Measurements from ENCODE around the gene SIGLEC7. TPM values are rescaled to one million over a fixed set of nuclear protein-coding genes. Genes with fewer than 3 reads are reported as not detected.

The SIGLEC7 gene
- total RNA-seq, 1 experiment from 2014 or later = not detected

DNA sequence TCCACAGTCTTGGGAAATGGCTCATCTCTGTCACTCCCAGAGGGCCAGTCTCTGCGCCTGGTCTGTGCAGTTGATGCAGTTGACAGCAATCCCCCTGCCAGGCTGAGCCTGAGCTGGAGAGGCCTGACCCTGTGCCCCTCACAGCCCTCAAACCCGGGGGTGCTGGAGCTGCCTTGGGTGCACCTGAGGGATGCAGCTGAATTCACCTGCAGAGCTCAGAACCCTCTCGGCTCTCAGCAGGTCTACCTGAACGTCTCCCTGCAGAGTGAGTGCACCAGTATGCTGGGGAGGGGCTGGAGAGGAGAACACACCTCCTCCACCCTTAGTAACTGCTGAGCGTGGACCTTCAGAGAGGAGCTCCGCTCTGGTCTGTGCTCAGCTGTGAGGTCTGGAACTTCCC lies 15.1 kb upstream of the SIGLEC7 start:
- no peak overlapping the region for H3K4me3 ChIP-seq (ENCODE audit: low read depth, low read length)
- H3K36me3 Mint-ChIP-seq (ENCODE audit: insufficient read depth, unreplicated experiment) = no peaks in the 10 kb centered on the region
- peaks cover 2% of the 10 kb centered on the region; the same call in 1 of the 2 replicates for H3K4me1 ChIP-seq
- BruUV-seq (replicated peaks) = no TSS peak
- H3K9me3 ChIP-seq = no peaks in the 10 kb centered on the region
- intact Hi-C loops (cut with micrococcal nuclease; ENCODE audit: unreplicated experiment) = no loop called here
- H3K4me1 Mint-ChIP-seq (ENCODE audit: low read depth, unreplicated experiment) = peaks cover 7% of the 10 kb centered on the region
- no peak overlapping the region for H3K4me3 Mint-ChIP-seq (ENCODE audit: unreplicated experiment)
- H3K27ac Mint-ChIP-seq (ENCODE audit: unreplicated experiment) = no peak overlapping the region
- H3K36me3 ChIP-seq (ENCODE audit: control insufficient read depth, insufficient read depth, low read length) = no peaks in the 10 kb centered on the region
- H3K9me3 Mint-ChIP-seq (ENCODE audit: unreplicated experiment) = no peaks in the 10 kb centered on the region
- ChIA-PET CTCF (interaction anchor here (0.7 kb wide), 1 partner anchor 106 kb away, joined by 3 read pairs; no protein-coding TSS in a partner anchor), POLR2A (no interaction called here)
- TF ChIP-seq CTCF (IDR thresholded peaks at IDR 0.05; ENCODE audit: insufficient read depth in 1 of 2, low read depth in 1 of 2, low read length in 1 of 2, severe bottlenecking in 1 of 2, unreplicated experiment in 1 of 2) = no peak
- peaks cover 9% of the 10 kb centered on the region for H3K27me3 Mint-ChIP-seq (ENCODE audit: insufficient read depth, unreplicated experiment)
- no peak for DNase-seq
- no peaks in the 10 kb centered on the region for H3K27me3 ChIP-seq (replicated peaks; ENCODE audit: control insufficient read depth, insufficient read depth, low read length)

GRCh38 chr19:51127755-51128154 lies 14.3 kb upstream of the SIGLEC7 start:
- no peak for TF ChIP-seq CTCF (IDR thresholded peaks at IDR 0.05; ENCODE audit: insufficient read depth in 1 of 2, low read depth in 1 of 2, low read length in 1 of 2, severe bottlenecking in 1 of 2, unreplicated experiment in 1 of 2)
- Mint-ChIP-seq H3K9me3 (ENCODE audit: unreplicated experiment) (no peaks in the 10 kb centered on the region), H3K4me3 (ENCODE audit: unreplicated experiment) (no peak overlapping the region), H3K4me1 (ENCODE audit: low read depth, unreplicated experiment) (peaks cover 11% of the 10 kb centered on the region), H3K27me3 (ENCODE audit: insufficient read depth, unreplicated experiment) (peaks cover 9% of the 10 kb centered on the region), H3K27ac (ENCODE audit: unreplicated experiment) (no peak overlapping the region), H3K36me3 (ENCODE audit: insufficient read depth, unreplicated experiment) (no peaks in the 10 kb centered on the region)
- Histone ChIP-seq H3K27me3 (replicated peaks; ENCODE audit: control insufficient read depth, insufficient read depth, low read length) (no peaks in the 10 kb centered on the region), H3K4me1 (peaks cover 4% of the 10 kb centered on the region; the same call in 1 of the 2 replicates), H3K36me3 (ENCODE audit: control insufficient read depth, insufficient read depth, low read length) (no peaks in the 10 kb centered on the region), H3K4me3 (ENCODE audit: low read depth, low read length) (no peak overlapping the region), H3K9me3 (no peaks in the 10 kb centered on the region)
- intact Hi-C loops (cut with micrococcal nuclease; ENCODE audit: unreplicated experiment) = no loop called here
- ChIA-PET POLR2A (no interaction called here), CTCF (no interaction called here)
- no peak for DNase-seq
- BruUV-seq (replicated peaks) = no TSS peak

GRCh38 chr19:51128227-51128626 lies 13.9 kb upstream of the SIGLEC7 start:
- H3K27me3 Mint-ChIP-seq (ENCODE audit: insufficient read depth, unreplicated experiment) = peaks cover 9% of the 10 kb centered on the region
- POLR2A ChIA-PET = no interaction called here

More at GRCh38 chr19:51128227-51128626, 13.9 kb upstream of the SIGLEC7 start:
- H3K9me3 ChIP-seq = no peaks in the 10 kb centered on the region
- no peaks in the 10 kb centered on the region for H3K36me3 ChIP-seq (ENCODE audit: control insufficient read depth, insufficient read depth, low read length)
- H3K4me1 ChIP-seq = peaks cover 4% of the 10 kb centered on the region; the same call in 1 of the 2 replicates
- intact Hi-C loops (cut with micrococcal nuclease; ENCODE audit: unreplicated experiment) = no loop called here
- DNase-seq = no peak
- H3K4me3 ChIP-seq (ENCODE audit: low read depth, low read length) = no peak overlapping the region
- H3K27me3 ChIP-seq (replicated peaks; ENCODE audit: control insufficient read depth, insufficient read depth, low read length) = no peaks in the 10 kb centered on the region
- peak overlapping the region; percentile 4 for H3K27ac Mint-ChIP-seq (ENCODE audit: unreplicated experiment)
- no TSS peak for BruUV-seq (replicated peaks)
- CTCF ChIA-PET = no interaction called here
- H3K36me3 Mint-ChIP-seq (ENCODE audit: insufficient read depth, unreplicated experiment) = no peaks in the 10 kb centered on the region
- peaks cover 11% of the 10 kb centered on the region for H3K4me1 Mint-ChIP-seq (ENCODE audit: low read depth, unreplicated experiment)
- H3K4me3 Mint-ChIP-seq (ENCODE audit: unreplicated experiment) = no peak overlapping the region
- no peak for TF ChIP-seq CTCF (IDR thresholded peaks at IDR 0.05; ENCODE audit: insufficient read depth in 1 of 2, low read depth in 1 of 2, low read length in 1 of 2, severe bottlenecking in 1 of 2, unreplicated experiment in 1 of 2)
- H3K9me3 Mint-ChIP-seq (ENCODE audit: unreplicated experiment) = no peaks in the 10 kb centered on the region
